NCI-H1417 treated with DMSO at 0.1 percent for 48 hours (cell line): ENCODE results near the gene IL16.
"Not testable (repeated sequence)": the region's sequence is repeated elsewhere in the genome, so short reads cannot be mapped to it uniquely, and the experiment has no call there.

ENCODE experiments used
- DNase-seq: peaks from one replicate; lab custom pipeline; 2025; lab: John Stamatoyannopoulos, UW

The IL16 gene

GRCh38 chr15:81207987-81208386 is 11.3 kb downstream of the IL16 start:
- not testable (repeated sequence) for DNase-seq

GRCh38 chr15:81209635-81210034 is 13.0 kb downstream of the IL16 start:
- no peak for DNase-seq

GRCh38 chr15:81211376-81211775 is 14.7 kb downstream of the IL16 start:
- DNase-seq = no peak

GRCh38 chr15:81213982-81214381 is 17.3 kb downstream of the IL16 start:
- no peak for DNase-seq

- no peak for DNase-seq
Measured at GRCh38 chr15:81215531-81215930, 18.9 kb downstream of the IL16 start.

- no peak for DNase-seq
Measured at GRCh38 chr15:81215983-81216382, 19.3 kb downstream of the IL16 start.

GRCh38 chr15:81216422-81216821 is 19.7 kb downstream of the IL16 start:
- no peak for DNase-seq

GRCh38 chr15:81221449-81221848 is 24.8 kb downstream of the IL16 start:
- no peak for DNase-seq

- DNase-seq = no peak
Measured at GRCh38 chr15:81222007-81222406, 25.3 kb downstream of the IL16 start.

- DNase-seq = no peak
Measured at GRCh38 chr15:81223346-81223971, 26.8 kb downstream of the IL16 start.

GRCh38 chr15:81224232-81224631 is 27.6 kb downstream of the IL16 start:
- DNase-seq = no peak

- DNase-seq = no peak
Measured at GRCh38 chr15:81225161-81225671, 28.5 kb downstream of the IL16 start.

GRCh38 chr15:81227716-81228115 is 31.0 kb downstream of the IL16 start:
- DNase-seq = no peak

- no peak for DNase-seq
Measured at GRCh38 chr15:81229586-81229985, 32.9 kb downstream of the IL16 start.

- no peak for DNase-seq
Measured at GRCh38 chr15:81235276-81236123, 38.8 kb downstream of the IL16 start.

GRCh38 chr15:81239190-81239589 is 42.5 kb downstream of the IL16 start:
- DNase-seq = no peak

GRCh38 chr15:81242778-81243177 is 46.1 kb downstream of the IL16 start:
- DNase-seq = no peak

GRCh38 chr15:81244306-81244705 is 47.6 kb downstream of the IL16 start:
- no peak for DNase-seq

- no peak for DNase-seq
Measured at GRCh38 chr15:81253846-81254245, 57.2 kb downstream of the IL16 start.

- DNase-seq = no peak
Measured at GRCh38 chr15:81254277-81254915, 57.7 kb downstream of the IL16 start.

- no peak for DNase-seq
Measured at GRCh38 chr15:81254916-81255290, 58.2 kb downstream of the IL16 start.

GRCh38 chr15:81255315-81255957 is 58.8 kb downstream of the IL16 start:
- DNase-seq = no peak

- no peak for DNase-seq
Measured at GRCh38 chr15:81255958-81256320, 59.3 kb downstream of the IL16 start.
